HepG2 (cell line): ENCODE data around the gene SLC41A1. TPM values are rescaled to one million over a fixed set of nuclear protein-coding genes. Genes with fewer than 3 reads are reported as not detected.

ENCODE experiments used
- ATM ChIP-seq: fragments of 450-650 bp; IDR thresholded peaks from 2 replicates; pipeline ENCODE4 v1.7.1; 2017; ENCODE audit warnings: mild to moderate bottlenecking, borderline replicate concordance
- DNMT3B ChIP-seq: conservative IDR thresholded peaks from 2 replicates; pipeline ENCODE4 v1.6.1; 2016; ENCODE audit warnings: missing biosample characterization, control low read depth
- ERF ChIP-seq: IDR thresholded peaks from 2 replicates; pipeline ENCODE4 v1.6.1; 2018; ENCODE audit warnings: missing biosample characterization, missing genetic modification reagents
- GPBP1L1 ChIP-seq: sonication (generic); formaldehyde crosslinking; IDR thresholded peaks from 2 replicates; pipeline ENCODE4 v1.5.0; 2020; ENCODE audit warnings: mild to moderate bottlenecking, missing genetic modification reagents
- GZF1 ChIP-seq: sonication (generic); formaldehyde crosslinking; IDR thresholded peaks from 2 replicates; pipeline ENCODE4 v1.5.1; 2020; ENCODE audit warnings: mild to moderate bottlenecking, missing genetic modification reagents
- JARID2 ChIP-seq: sonication (generic); formaldehyde crosslinking; IDR thresholded peaks from 2 replicates; pipeline ENCODE4 v1.8.1; 2023; ENCODE audit warnings: missing genetic modification reagents, inconsistent platforms; ENCODE audit not compliant: insufficient replicate concordance
- MIER3 ChIP-seq: IDR thresholded peaks from 2 replicates; pipeline ENCODE4 v1.6.1; 2016; ENCODE audit warnings: missing compliant biosample characterization, borderline replicate concordance
- PPARG ChIP-seq: conservative IDR thresholded peaks from 2 replicates; pipeline ENCODE4 v1.6.1; 2016; ENCODE audit warnings: missing biosample characterization, missing genetic modification reagents
- PRPF4 ChIP-seq: fragments of 200-400 bp; formaldehyde crosslinking; IDR thresholded peaks from 2 replicates; pipeline ENCODE4 v1.6.1; 2016; ENCODE audit warnings: low read length, low read depth; ENCODE audit not compliant: poor library complexity, severe bottlenecking
- ZBTB3 ChIP-seq: sonication (generic); formaldehyde crosslinking; IDR thresholded peaks from 2 replicates; pipeline ENCODE4 v1.4.0; 2020; ENCODE audit warnings: low read depth, mild to moderate bottlenecking, moderate library complexity, missing genetic modification reagents, borderline replicate concordance
- ZMAT5 ChIP-seq: sonication (generic); formaldehyde crosslinking; IDR thresholded peaks from 2 replicates; pipeline ENCODE4 v1.5.0; 2020; ENCODE audit warnings: mild to moderate bottlenecking, low read depth, missing genetic modification reagents, borderline replicate concordance
- ZNF34 ChIP-seq: sonication (generic); formaldehyde crosslinking; IDR thresholded peaks from 2 replicates; pipeline ENCODE4 v1.4.0; 2020; ENCODE audit warnings: mild to moderate bottlenecking, missing genetic modification reagents, borderline replicate concordance
- ZNF367 ChIP-seq: sonication (generic); formaldehyde crosslinking; IDR thresholded peaks from 2 replicates; pipeline ENCODE4 v1.4.0; 2020; ENCODE audit warnings: missing genetic modification reagents, borderline replicate concordance
- ZNF558 ChIP-seq: sonication (generic); formaldehyde crosslinking; IDR thresholded peaks from 2 replicates; pipeline ENCODE4 v1.9.0; 2022; ENCODE audit warnings: mild to moderate bottlenecking, missing genetic modification reagents, borderline replicate concordance
- polyA plus RNA-seq, 8 experiments: library from polyadenylated mRNA; depleted of rRNA in 3 of 8; stranded (reverse) in 7 of 8; unstranded in 1 of 8; fragments of >200 nt; fragmentation: Illumina TruSeq in 4 of 8; extraction: Trizol in 4 of 8; gene quantifications; 2 replicates each; pipeline versions ENCODE4 v1.2.1 to v1.2.3, GENCODE V29; 2011 to 2016; ENCODE audit warnings: low read depth in 4 of 8, missing spikeins in 1 of 8, mixed read lengths in 1 of 8; ENCODE audit not compliant: insufficient read depth in 1 of 8
- total RNA-seq, 5 experiments: library from RNA; depleted of rRNA; stranded (reverse); fragments of >200 nt; fragmentation: Illumina TruSeq; extraction: Trizol; gene quantifications; 2 replicates each; pipeline ENCODE4 v1.2.3, GENCODE V29; 2016; ENCODE audit warnings: low read depth in 1 of 5
- TF ChIP-seq, protein P1 (sequence below): sonication (generic); formaldehyde crosslinking; IDR thresholded peaks from 2 replicates; pipeline ENCODE4 v1.9.0; 2021; ENCODE audit warnings: missing genetic modification reagents, mild to moderate bottlenecking, borderline replicate concordance

The SLC41A1 gene
- total and polyA plus RNA-seq, 2 of the 13 experiments (the other 11 are each of a cell fraction or from before 2014, with no cell fraction given): 2.2 to 4.6 TPM

GRCh38 chr1:205749234-205750137 lies 63.5 kb downstream of the SLC41A1 start (continued):
- TF ChIP-seq, protein P1, sequence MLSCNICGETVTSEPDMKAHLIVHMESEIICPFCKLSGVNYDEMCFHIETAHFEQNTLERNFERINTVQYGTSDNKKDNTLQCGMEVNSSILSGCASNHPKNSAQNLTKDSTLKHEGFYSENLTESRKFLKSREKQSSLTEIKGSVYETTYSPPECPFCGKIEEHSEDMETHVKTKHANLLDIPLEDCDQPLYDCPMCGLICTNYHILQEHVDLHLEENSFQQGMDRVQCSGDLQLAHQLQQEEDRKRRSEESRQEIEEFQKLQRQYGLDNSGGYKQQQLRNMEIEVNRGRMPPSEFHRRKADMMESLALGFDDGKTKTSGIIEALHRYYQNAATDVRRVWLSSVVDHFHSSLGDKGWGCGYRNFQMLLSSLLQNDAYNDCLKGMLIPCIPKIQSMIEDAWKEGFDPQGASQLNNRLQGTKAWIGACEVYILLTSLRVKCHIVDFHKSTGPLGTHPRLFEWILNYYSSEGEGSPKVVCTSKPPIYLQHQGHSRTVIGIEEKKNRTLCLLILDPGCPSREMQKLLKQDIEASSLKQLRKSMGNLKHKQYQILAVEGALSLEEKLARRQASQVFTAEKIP (CRISPR knock-in tag): no peak
- TF ChIP-seq ZNF558 (CRISPR knock-in tag) (no peak; the same call in 1 of the 2 replicates), ERF (peak; percentile 76), GPBP1L1 (CRISPR knock-in tag) (no peak), DNMT3B (CRISPR knock-in tag) (no peak; the same call in 1 of the 2 replicates), MIER3 (CRISPR knock-in tag) (peak; percentile 50; the same call in 1 of the 2 replicates), ZBTB3 (CRISPR knock-in tag) (no peak), JARID2 (CRISPR knock-in tag) (no peak), PPARG (CRISPR knock-in tag) (peak; percentile 78), ATM (no peak), ZNF34 (CRISPR knock-in tag) (no peak), PRPF4 (peak; percentile 92), GZF1 (peak; percentile 53; the same call in 1 of the 2 replicates), ZMAT5 (no peak), ZNF367 (no peak; the same call in 1 of the 2 replicates)
